Neural progenitor cell (in vitro differentiated cells): ENCODE data around the gene ANO1.

Experiments
- EZH2 ChIP-seq: fragments of 200-600 bp; sonication (generic); IDR thresholded peaks from 2 replicates; pipeline ENCODE4 v1.6.1; 2017; ENCODE audit warnings: antibody characterized with exemption, mild to moderate bottlenecking, moderate library complexity
- TF ChIP-seq, protein P1 (sequence below): fragments of 200-600 bp; sonication (generic); IDR thresholded peaks from 2 replicates; pipeline ENCODE4 v1.5.1; 2017; ENCODE audit warnings: antibody characterized with exemption, mild to moderate bottlenecking

DNA sequence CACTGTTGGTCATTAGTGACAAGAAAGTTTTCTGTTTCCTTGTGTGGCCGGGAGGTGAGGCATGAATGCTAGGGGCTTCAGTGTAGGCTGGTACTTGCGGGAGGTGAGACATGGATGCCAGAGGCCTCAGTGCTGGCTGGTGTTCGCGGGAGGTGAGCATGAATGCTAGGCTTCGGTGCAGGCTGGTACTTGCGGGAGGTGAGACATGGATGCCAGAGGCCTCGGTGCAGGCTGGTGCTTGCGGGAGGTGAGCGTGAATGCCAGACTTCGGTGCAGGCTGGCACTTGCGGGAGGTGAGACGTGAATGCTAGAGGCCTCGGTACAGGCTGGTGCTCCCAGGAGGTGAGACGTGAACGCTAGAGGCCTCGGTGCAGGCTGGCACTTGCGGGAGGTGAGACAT lies 48.4 kb downstream of the ANO1 start:
- TF ChIP-seq EZH2: no peak
- TF ChIP-seq, protein P1, sequence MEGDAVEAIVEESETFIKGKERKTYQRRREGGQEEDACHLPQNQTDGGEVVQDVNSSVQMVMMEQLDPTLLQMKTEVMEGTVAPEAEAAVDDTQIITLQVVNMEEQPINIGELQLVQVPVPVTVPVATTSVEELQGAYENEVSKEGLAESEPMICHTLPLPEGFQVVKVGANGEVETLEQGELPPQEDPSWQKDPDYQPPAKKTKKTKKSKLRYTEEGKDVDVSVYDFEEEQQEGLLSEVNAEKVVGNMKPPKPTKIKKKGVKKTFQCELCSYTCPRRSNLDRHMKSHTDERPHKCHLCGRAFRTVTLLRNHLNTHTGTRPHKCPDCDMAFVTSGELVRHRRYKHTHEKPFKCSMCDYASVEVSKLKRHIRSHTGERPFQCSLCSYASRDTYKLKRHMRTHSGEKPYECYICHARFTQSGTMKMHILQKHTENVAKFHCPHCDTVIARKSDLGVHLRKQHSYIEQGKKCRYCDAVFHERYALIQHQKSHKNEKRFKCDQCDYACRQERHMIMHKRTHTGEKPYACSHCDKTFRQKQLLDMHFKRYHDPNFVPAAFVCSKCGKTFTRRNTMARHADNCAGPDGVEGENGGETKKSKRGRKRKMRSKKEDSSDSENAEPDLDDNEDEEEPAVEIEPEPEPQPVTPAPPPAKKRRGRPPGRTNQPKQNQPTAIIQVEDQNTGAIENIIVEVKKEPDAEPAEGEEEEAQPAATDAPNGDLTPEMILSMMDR: no peak
